ENCODE measurements around the gene PIGL. TPM values are rescaled to one million over a fixed set of nuclear protein-coding genes. Genes with fewer than 3 reads are reported as not detected.

The PIGL gene
- total RNA-seq, 4 donors from 2014 or later = 59.7 to 94.0 (median 68.0) TPM

- TF ChIP-seq, protein P1, sequence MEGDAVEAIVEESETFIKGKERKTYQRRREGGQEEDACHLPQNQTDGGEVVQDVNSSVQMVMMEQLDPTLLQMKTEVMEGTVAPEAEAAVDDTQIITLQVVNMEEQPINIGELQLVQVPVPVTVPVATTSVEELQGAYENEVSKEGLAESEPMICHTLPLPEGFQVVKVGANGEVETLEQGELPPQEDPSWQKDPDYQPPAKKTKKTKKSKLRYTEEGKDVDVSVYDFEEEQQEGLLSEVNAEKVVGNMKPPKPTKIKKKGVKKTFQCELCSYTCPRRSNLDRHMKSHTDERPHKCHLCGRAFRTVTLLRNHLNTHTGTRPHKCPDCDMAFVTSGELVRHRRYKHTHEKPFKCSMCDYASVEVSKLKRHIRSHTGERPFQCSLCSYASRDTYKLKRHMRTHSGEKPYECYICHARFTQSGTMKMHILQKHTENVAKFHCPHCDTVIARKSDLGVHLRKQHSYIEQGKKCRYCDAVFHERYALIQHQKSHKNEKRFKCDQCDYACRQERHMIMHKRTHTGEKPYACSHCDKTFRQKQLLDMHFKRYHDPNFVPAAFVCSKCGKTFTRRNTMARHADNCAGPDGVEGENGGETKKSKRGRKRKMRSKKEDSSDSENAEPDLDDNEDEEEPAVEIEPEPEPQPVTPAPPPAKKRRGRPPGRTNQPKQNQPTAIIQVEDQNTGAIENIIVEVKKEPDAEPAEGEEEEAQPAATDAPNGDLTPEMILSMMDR (IDR thresholded peaks at IDR 0.05; ENCODE audit: low read depth) = no peak
Observed at GRCh38 chr17:16243801-16244567, 27.0 kb downstream of the PIGL start.

DNA sequence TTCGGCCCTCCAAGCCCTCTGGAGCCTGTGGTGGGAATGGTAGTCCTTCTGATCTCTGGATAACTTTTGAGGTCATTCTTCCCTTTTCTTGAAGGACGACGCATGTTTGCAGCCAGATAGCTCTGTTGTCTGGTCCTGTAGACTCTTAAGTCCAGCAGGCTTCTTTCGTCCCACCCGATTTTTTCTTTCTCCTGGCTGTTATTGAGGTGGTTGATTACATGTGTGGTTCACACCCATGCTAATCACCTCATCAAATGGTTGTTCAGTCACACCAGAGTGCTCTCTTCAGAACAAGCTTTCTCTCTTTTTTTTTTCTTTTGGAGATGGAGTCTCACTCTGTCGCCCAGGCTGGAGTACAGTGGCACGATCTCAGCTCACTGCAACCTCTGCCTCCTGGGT lies 30.6 kb downstream of the PIGL start:
- TF ChIP-seq, protein P1 (IDR thresholded peaks at IDR 0.05; ENCODE audit: low read depth) = no peak

GRCh38 chr17:16250635-16251034 lies 33.6 kb downstream of the PIGL start:
- TF ChIP-seq, protein P1 (IDR thresholded peaks at IDR 0.05; ENCODE audit: low read depth) = no peak

DNA sequence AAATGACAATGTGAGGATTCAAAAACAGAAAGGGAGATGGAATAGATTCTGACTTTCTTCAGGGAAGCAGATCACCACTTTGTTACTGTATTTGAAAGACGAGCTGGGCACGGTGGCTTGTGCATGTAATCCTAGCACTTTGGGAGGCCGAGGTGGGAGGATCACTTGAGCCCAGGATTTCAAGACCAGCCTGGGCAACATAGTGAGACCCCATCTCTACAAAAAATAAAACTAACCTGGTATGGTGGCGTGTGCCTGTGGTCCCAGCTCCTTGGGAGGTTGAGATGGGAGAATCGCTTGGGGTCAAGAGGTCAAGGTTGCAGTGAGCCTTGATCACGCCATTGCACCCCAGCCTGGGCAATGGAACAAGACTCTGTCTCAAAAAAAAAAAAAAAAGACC lies 34.0 kb downstream of the PIGL start:
- TF ChIP-seq, protein P1 (IDR thresholded peaks at IDR 0.05; ENCODE audit: low read depth) = no peak

DNA sequence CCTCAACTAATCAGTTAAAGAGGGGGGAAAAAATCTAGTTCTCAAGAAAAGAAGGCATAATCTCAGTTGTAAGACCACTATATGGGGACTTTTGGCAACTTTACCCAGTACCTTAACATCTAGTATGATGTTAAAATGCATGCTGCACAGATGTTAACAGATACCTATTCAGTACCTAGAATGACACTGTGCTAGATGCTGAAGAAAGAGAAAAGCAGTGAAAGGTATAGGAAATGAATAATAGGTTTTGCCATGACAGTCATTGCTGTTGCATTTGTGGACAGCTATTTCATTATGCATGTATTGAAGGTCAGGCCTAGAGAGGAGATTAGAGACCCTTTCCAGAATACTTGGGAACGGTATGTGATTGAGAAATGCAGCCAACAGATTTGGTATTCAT lies 34.5 kb downstream of the PIGL start:
- TF ChIP-seq, protein P1 (IDR thresholded peaks at IDR 0.05; ENCODE audit: low read depth) = no peak

DNA sequence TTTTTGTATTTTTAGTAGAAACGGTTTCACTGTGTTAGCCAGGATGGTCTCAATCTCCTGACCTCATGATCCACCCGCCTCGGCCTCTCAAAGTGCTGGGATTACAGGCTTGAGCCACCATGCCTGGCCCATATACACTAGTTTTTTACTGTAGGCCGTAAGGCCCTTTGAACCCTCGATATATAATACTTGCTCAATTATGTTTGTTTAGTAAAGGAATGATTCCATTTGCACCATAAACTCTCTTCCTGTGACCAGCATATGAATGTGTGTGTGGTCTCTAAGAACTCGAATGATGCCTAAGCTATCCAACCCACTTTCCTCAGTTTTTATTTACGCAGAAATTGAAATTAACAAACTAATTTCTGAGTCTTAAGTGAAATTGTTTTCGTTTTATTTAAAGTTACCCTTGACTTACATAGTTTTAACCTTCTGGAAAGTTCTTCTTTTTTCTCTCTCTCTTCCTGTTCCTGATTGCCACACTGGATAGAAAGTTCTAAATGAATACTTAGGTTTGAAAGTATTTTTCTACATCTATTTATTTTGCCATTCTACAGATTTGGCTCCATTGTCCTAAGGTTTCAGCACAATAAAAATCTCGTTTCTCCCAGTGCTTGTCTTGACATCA lies 37.9 kb downstream of the PIGL start:
- TF ChIP-seq, protein P1 (IDR thresholded peaks at IDR 0.05; ENCODE audit: low read depth) = no peak

GRCh38 chr17:16255481-16255921 lies 38.5 kb downstream of the PIGL start:
- TF ChIP-seq, protein P1 (IDR thresholded peaks at IDR 0.05; ENCODE audit: low read depth) = no peak
